Smooth muscle cell of the brain vasculature (primary cell): ENCODE measurements around the gene TOGARAM2.

Experiments
- DNase-seq: peaks from one replicate; pipeline ENCODE4 v3.0.0-alpha.2; 2012; ENCODE audit warnings: low read depth, low spot score

TOGARAM2 gene

GRCh38 chr2:28981016-28981441 lies at the start of gene TOGARAM2:
Gene TOGARAM2 (plus strand): TSS chr2:28981298. CDS start chr2:28994835, 13,537 bp downstream.
- DNase-seq, result peak; percentile 20

GRCh38 chr2:28934769-28935168 lies 46.3 kb upstream of the TOGARAM2 start:
- DNase-seq, result no peak

DNA sequence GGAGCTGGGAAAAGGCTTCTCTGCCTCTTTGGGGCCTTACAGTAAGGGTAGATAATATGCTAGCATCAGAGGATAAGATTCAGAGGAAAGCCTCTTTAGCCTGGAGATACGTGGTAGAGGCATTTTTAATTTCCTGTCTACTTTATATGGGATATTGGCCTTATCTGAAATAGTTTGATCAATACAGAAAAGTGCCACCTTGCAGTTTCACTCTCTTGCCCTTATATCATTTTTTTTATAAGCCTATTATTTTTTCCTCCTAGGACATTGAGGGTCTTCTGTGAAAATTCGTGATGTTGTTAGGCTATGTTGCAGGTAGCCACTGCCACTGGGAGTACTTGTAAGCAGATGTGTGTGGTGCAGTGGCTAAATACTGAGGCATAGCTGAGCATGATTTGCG lies 40.1 kb upstream of the TOGARAM2 start:
- DNase-seq, result no peak

DNA sequence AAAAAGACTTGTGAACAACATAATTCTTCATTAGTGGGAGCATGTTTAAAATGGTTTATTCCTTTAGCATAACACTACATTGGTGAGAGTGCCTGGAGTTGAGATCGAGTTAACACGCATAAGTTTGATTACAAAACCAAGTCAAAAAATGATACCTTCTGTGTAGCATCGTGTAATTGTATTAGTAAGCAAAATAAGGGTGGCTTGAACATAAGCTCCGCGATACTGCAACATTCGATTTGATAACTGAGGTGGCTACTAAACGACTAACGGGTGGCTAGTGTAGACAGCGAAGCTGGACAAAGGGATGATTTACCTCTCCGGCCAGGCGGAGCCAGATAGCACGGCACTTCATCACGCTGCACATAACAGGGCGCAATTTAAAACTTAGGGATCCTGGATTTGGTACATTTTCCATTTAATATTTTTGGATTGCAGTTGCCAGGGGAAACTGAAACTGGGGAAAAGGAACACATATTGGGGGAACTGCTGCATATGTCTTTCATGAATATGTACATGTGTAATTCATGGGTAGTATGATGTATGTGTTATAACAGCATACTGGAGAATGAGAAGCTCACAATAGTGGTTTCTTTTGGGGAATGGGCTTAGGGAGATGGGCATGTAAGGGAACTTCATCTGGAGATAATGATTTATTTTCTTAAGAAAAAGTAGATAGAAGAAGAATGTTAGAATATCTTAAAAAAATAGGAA lies 36.4 kb upstream of the TOGARAM2 start:
- DNase-seq, result no peak

DNA sequence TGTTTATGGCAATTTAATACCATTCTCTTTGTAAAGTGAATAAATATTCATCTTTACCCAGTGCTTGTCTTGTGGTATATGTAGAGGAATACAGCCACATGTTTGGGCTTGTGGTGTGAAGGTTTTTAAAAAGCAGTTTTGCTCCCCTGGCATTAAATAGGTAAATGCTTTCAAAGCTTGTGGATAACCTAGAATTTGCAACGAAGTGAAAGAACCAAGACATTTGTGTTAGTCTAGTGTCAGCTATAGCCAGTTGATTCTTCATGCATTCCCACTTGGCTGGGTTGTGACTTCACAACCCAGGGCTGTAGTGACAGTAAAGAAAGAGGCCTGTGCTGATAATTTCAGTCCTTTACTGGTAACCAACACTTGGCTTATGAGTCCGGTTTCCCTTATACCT lies 32.9 kb upstream of the TOGARAM2 start:
- DNase-seq, result no peak

GRCh38 chr2:28949190-28949589 lies 31.9 kb upstream of the TOGARAM2 start:
- no peak for DNase-seq

DNA sequence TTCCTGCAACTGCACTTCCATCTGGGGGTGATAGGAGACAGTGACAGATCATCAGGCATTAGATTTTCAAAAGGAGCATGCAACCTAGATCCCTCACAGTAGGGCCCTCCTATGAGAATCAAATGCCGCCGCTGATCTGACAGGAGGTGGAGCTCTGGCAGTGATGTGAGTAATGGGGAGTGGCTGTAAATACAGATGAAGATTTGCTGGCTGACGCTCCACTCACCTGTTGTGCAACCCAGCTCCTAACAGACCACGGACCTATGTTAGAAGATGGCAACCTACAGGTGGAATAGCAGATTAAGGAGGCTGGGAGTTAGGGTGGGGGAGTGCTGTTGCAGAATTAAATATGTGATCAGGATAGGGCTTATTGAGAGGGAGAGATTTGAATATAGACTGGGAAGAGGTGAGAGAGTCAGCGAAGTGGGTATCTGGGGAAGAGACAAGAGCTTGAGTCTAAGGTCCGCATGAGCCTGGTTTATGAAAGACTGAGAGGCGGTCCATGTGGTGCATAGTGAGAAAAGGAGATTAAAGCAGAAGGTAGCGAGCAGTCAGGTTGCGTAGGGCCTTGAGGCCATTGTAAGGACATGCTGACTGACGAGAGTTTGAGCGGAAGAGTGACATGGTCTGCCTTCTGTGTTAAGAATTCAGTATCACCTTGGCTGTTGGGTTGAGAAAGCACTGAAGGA lies 31.3 kb upstream of the TOGARAM2 start:
- DNase-seq, result no peak

GRCh38 chr2:28950941-28951630 lies 30.0 kb upstream of the TOGARAM2 start:
- DNase-seq, result no peak

DNA sequence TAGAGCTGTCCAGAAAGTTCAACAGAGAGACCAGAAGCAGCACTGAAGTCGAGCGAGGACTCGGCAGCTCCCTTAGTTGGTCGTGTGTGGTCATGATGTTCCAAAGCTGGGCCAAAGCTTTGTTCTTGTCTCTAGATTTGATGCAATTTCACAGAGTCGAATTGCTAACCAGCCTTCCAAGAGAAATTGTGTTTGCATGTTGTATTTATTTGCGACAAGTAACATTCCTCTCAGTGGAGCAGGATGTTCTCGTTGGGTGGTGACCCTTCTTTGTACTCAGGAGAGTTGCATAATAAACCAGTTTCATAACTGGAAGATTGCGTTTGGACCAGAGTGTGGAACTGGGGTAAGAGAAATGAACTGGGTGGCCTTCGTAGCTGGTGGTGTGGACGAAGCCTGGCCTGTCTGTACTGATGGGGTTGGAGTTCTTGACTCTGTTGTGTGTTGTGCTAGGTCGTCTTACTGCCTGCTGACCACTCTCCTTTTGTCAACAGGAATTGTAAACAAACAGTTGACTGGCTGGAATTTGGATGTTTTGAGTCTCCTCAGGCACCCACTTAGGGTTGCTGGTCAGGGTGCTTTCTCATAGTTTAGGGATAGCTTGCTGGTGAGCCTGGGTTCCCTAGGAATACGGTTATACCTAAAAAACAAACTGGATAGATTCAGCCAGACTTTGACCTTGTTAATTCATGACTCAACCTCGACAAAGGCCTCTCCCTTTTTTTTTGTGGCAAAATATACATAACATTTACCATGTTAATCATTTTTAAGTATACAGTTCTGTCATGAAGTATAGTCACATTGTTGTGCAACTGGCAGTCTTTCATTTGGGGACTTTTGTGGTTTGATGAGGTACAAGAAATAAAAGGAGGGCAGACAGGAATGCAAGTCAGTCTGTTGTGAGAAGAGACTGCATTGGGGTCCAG lies 28.9 kb upstream of the TOGARAM2 start:
- DNase-seq, result no peak

DNA sequence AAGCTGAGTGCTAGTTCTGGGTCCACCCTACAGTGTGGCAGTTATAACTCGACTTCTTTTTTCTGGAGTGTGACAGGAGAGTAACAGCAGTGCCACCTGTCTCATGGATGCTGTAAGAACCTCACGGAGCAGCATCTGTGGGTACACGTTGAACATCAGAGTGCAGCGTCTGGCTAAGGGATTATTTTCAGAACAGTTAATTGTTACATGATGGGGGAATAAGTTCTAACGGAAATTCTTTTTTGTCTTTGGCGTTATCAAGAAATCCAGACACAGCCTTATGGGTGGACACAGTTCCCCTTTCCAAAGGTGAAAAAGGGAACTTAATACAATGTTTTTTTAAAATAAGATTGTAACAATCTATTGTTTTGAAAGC lies 28.3 kb upstream of the TOGARAM2 start:
- no peak for DNase-seq

GRCh38 chr2:28955467-28955866 lies 25.6 kb upstream of the TOGARAM2 start:
- DNase-seq, result no peak

- no peak for DNase-seq
These were observed 24.7 kb upstream of the TOGARAM2 start for GRCh38 chr2:28956415-28956826.

GRCh38 chr2:28956890-28957289 lies 24.2 kb upstream of the TOGARAM2 start:
- no peak for DNase-seq

GRCh38 chr2:28958689-28959088 lies 22.4 kb upstream of the TOGARAM2 start:
- DNase-seq, result peak; percentile 60

GRCh38 chr2:28960401-28960800 lies 20.7 kb upstream of the TOGARAM2 start:
- DNase-seq, result no peak

GRCh38 chr2:28962505-28962904 lies 18.6 kb upstream of the TOGARAM2 start:
- DNase-seq, result no peak

DNA sequence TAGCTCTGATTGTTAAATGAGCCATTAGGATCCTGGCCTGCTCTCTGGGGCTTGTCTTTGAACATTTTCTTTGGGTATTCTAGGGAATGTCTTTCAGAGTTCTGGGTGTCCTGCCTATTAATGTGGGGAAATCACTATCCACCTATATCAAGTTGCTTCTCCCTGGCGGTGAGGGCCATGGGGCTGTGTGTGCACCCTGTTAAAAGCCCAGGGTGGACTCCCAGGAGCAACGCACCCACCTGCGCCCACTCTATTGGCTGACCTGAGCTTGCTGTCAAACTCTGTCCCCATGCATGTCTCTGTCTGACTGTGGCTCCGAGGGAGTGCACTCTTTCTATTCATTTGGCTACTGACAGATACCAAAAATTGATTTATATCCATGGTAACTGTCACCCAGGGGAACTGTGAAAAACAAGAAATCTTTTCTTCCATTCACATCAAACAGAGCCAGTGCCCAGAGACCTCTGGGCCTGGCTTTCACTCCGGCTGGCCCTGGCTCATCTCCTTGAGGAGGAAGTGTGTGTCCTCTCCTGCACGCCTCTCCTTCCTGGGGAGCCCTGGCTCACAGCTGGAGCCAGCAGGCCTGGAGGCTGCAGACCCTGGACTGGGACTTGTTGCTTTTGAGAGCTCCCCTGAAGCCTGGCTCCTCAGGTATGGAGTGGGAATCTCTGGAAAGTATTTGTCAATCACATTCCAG lies 10.5 kb upstream of the TOGARAM2 start:
- DNase-seq, result no peak

- DNase-seq, result no peak
These were observed 8.2 kb upstream of the TOGARAM2 start for GRCh38 chr2:28972778-28973335.

- no peak for DNase-seq
These were observed 6.8 kb upstream of the TOGARAM2 start for GRCh38 chr2:28974252-28974651.

DNA sequence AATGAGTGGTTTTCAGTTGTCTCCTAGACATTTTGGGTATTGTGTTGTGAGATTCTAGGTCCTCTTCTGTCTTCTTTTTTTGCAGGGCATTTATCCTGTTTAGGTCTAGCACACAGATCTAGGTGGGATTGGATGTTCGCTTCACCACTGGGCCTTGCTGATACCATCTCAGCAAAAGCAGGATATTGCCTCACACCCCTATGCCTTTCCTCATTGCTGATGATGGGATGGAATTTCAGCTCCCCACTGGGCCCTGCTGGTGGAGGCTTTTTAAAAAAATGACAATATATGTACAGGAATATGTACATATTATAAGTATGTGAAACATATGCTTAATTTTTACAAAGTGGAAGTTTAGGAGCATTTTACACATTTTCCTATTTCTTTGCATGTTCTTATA lies 5.4 kb upstream of the TOGARAM2 start:
- DNase-seq, result no peak

DNA sequence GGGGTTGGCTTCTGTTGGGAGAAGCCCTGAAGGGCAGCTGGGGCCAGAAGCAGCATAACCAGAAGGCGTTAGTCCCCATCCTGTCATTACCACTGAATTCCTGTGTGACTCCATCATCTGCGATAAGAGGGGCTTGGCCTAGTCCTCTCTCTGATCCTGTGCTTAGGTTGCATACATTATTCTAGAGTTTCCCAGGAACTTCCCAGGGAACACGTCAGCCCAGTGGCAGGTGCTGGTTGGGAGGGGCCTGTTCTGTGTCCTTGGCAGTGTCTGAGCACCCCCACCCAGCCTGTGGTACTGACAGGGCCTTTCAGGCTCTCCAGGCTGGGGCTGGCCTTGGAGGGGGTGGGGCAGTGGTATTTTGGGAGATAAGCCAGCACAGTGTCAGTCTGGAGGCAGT lies 4.5 kb upstream of the TOGARAM2 start:
- no peak for DNase-seq
